Sigmoid colon (tissue), 7 donors: ENCODE data around the gene ENTREP1. TPM values are rescaled to one million over a fixed set of nuclear protein-coding genes. Genes with fewer than 3 reads are reported as not detected.

ENCODE experiments used
- DNase-seq: peaks from one replicate; pipeline ENCODE4 v3.0.0-alpha.2; 2019
- H3K27ac ChIP-seq, 4 donors: fragments of 200-600 bp; sonication (generic); one replicate each; pipeline ENCODE4 v1.5.1; 2016 to 2019; ENCODE audit warnings: mild to moderate bottlenecking in 1 of 4
- H3K27me3 ChIP-seq, 3 donors: fragments of 200-600 bp; sonication (generic); one replicate each; pipeline ENCODE4 v1.5.1; 2019; ENCODE audit warnings: mild to moderate bottlenecking in 1 of 3
- H3K36me3 ChIP-seq, 4 donors: fragments of 200-600 bp; sonication (generic); one replicate each; pipeline ENCODE4 v1.5.1; 2016 to 2019
- H3K4me1 ChIP-seq, 4 donors: fragments of 200-600 bp; sonication (generic); one replicate each; pipeline ENCODE4 v1.5.1; 2017 to 2019
- H3K4me3 ChIP-seq, 4 donors: fragments of 200-600 bp; sonication (generic); one replicate each; pipeline ENCODE4 v1.5.1; 2017 to 2019; ENCODE audit warnings: mild to moderate bottlenecking in 2 of 4, moderate library complexity in 1 of 4
- H3K9me3 ChIP-seq, 4 donors: fragments of 200-600 bp in 3 of 4; sonication (generic) in 3 of 4; one replicate each; pipeline versions ENCODE4 v1.5.1 to v1.6.1; 2013 to 2019
- CTCF ChIP-seq, 4 experiments: fragments of 450-650 bp in 3 of 4; fragments of 200-600 bp in 1 of 4; IDR thresholded peaks; one replicate each; pipeline ENCODE4 v1.5.1; 2016 to 2019; ENCODE audit warnings: antibody characterized with exemption in 4 of 4, mild to moderate bottlenecking in 3 of 4, moderate library complexity in 2 of 4
- EP300 ChIP-seq, 4 donors: sonication (generic); formaldehyde crosslinking; IDR thresholded peaks; one replicate each; pipeline ENCODE4 v1.6.1; 2017; ENCODE audit warnings: antibody characterized with exemption in 4 of 4
- POLR2A ChIP-seq, 2 donors: fragments of 450-650 bp; IDR thresholded peaks; one replicate each; pipeline ENCODE4 v1.6.1; 2016; ENCODE audit warnings: antibody characterized with exemption in 2 of 2, mild to moderate bottlenecking in 2 of 2, moderate library complexity in 2 of 2
- POLR2AphosphoS5 ChIP-seq, 4 donors: sonication (generic); formaldehyde crosslinking; IDR thresholded peaks; one replicate each; pipeline ENCODE4 v1.6.1; 2017; ENCODE audit warnings: antibody characterized with exemption in 4 of 4
- WGBS, 2 donors: extraction: QIAGEN DNeasy Blood & Tissue Kit; methylation state at CpG; one replicate each; pipeline ENCODE4 v1.1.7; 2013; 5-methylcytosine and 5-hydroxymethylcytosine counted together
- intact Hi-C: fragments of 100-400 bp; cut with DNase I; formaldehyde crosslinking; loops from one replicate; pipeline ENCODE4 v1.15.1; 2023
- polyA plus RNA-seq, 3 donors: library from polyadenylated mRNA; stranded (reverse); fragments of 200-250 nt; gene quantifications; one replicate each; pipeline ENCODE4 v1.2.3, GENCODE V29; 2013
- total RNA-seq, 4 donors: library from RNA; depleted of rRNA; stranded (reverse); fragments of >200 nt; gene quantifications; one replicate each; pipeline ENCODE4 v1.1.0, GENCODE V29; 2016
- donor health status: healthy with polysubstance abuse.
- donor health status: Bipolar disorder and iron deficiency.
- donor health status: healthy.

Gene ENTREP1
- total and polyA plus RNA-seq, 7 donors, result 1.2 to 81.9 (median 3.7) TPM; not detected in 1

GRCh38 chr9:69331444-69331843 lies 6.4 kb downstream of the ENTREP1 start:
- no peaks in the 10 kb centered on the region for H3K9me3 ChIP-seq
- H3K4me3 ChIP-seq, result no peak overlapping the region
- TF ChIP-seq POLR2AphosphoS5 (IDR thresholded peaks at IDR 0.05), result no peak
- no peak overlapping the region for H3K27ac ChIP-seq
- H3K27me3 ChIP-seq, result no peaks in the 10 kb centered on the region
- no peak for DNase-seq
- intact Hi-C loops, result loop anchor here (10.0 kb wide), 1 partner anchor 63 kb away; no protein-coding TSS in a partner anchor
- peaks cover 0 to 10% (median under 1%) of the 10 kb centered on the region in 4 donors for H3K4me1 ChIP-seq
- 75 to 97% methylated on average over 3 of the region's 3 CpGs for WGBS, 2 donors
- no peaks in the 10 kb centered on the region for H3K36me3 ChIP-seq

GRCh38 chr9:69332067-69332685 lies 7.2 kb downstream of the ENTREP1 start:
- Histone ChIP-seq H3K4me1 (peaks cover 0 to 3% (median 0%) of the 10 kb centered on the region in 4 donors), H3K27ac (no peak overlapping the region), H3K9me3 (no peaks in the 10 kb centered on the region), H3K4me3 (no peak overlapping the region), H3K27me3 (no peaks in the 10 kb centered on the region), H3K36me3 (no peaks in the 10 kb centered on the region)
- DNase-seq, result no peak
- TF ChIP-seq POLR2AphosphoS5 (IDR thresholded peaks at IDR 0.05) (no peak), CTCF (IDR thresholded peaks at IDR 0.05) (no peak), EP300 (IDR thresholded peaks at IDR 0.05) (no peak)
- intact Hi-C loops, result loop anchor here (10.0 kb wide), 1 partner anchor 63 kb away; no protein-coding TSS in a partner anchor
- WGBS, 2 donors, result 93 to 96% methylated on average over 5 of the region's 5 CpGs

GRCh38 chr9:69333716-69334115 lies 8.7 kb downstream of the ENTREP1 start:
- Histone ChIP-seq H3K27ac (no peak overlapping the region), H3K4me3 (no peak overlapping the region), H3K9me3 (no peaks in the 10 kb centered on the region), H3K36me3 (no peaks in the 10 kb centered on the region), H3K27me3 (no peaks in the 10 kb centered on the region), H3K4me1 (no peaks in the 10 kb centered on the region)
- 93 to 98% methylated on average over 2 of the region's 2 CpGs for WGBS, 2 donors
- DNase-seq, result no peak
- intact Hi-C loops, result loop anchor here (10.0 kb wide), 1 partner anchor 61 kb away; no protein-coding TSS in a partner anchor
- TF ChIP-seq POLR2AphosphoS5 (IDR thresholded peaks at IDR 0.05), result no peak
- TF ChIP-seq POLR2A (IDR thresholded peaks at IDR 0.05), result no peak
- no peak for TF ChIP-seq CTCF (IDR thresholded peaks at IDR 0.05)
- no peak for TF ChIP-seq EP300 (IDR thresholded peaks at IDR 0.05)

GRCh38 chr9:69334317-69334716 lies 9.3 kb downstream of the ENTREP1 start:
- no peaks in the 10 kb centered on the region for H3K27me3 ChIP-seq
- intact Hi-C loops, result loop anchor here (10.0 kb wide), 1 partner anchor 60 kb away; no protein-coding TSS in a partner anchor
- H3K4me1 ChIP-seq, result no peaks in the 10 kb centered on the region
- no peaks in the 10 kb centered on the region for H3K9me3 ChIP-seq
- TF ChIP-seq EP300 (IDR thresholded peaks at IDR 0.05) (no peak), POLR2A (IDR thresholded peaks at IDR 0.05) (no peak)
- no peak overlapping the region for H3K4me3 ChIP-seq
- no peak for DNase-seq
- no peak overlapping the region for H3K27ac ChIP-seq
- H3K36me3 ChIP-seq, result no peaks in the 10 kb centered on the region

GRCh38 chr9:69339620-69340019 lies 14.6 kb downstream of the ENTREP1 start:
- Histone ChIP-seq H3K27ac (no peak overlapping the region), H3K4me1 (peaks cover 0 to 4% (median 0%) of the 10 kb centered on the region in 4 donors), H3K9me3 (no peaks in the 10 kb centered on the region), H3K36me3 (no peaks in the 10 kb centered on the region), H3K4me3 (no peak overlapping the region), H3K27me3 (no peaks in the 10 kb centered on the region)
- DNase-seq, result no peak
- WGBS, 2 donors, result 93 to 94% methylated on average over 2 of the region's 2 CpGs
- intact Hi-C loops, result loop anchor here (10.0 kb wide), 1 partner anchor 55 kb away; no protein-coding TSS in a partner anchor
- TF ChIP-seq POLR2AphosphoS5 (IDR thresholded peaks at IDR 0.05) (no peak), POLR2A (IDR thresholded peaks at IDR 0.05) (no peak), EP300 (IDR thresholded peaks at IDR 0.05) (no peak), CTCF (IDR thresholded peaks at IDR 0.05) (no peak)

- TF ChIP-seq CTCF (IDR thresholded peaks at IDR 0.05) (no peak), EP300 (IDR thresholded peaks at IDR 0.05) (no peak), POLR2AphosphoS5 (IDR thresholded peaks at IDR 0.05) (no peak), POLR2A (IDR thresholded peaks at IDR 0.05) (no peak)
- peaks cover 0 to 4% (median 0%) of the 10 kb centered on the region in 4 donors for H3K4me1 ChIP-seq
- no peaks in the 10 kb centered on the region for H3K9me3 ChIP-seq
- no peak for DNase-seq
- WGBS, 2 donors, result 28 to 31% methylated on average over 3 of the region's 3 CpGs
- no peak overlapping the region for H3K27ac ChIP-seq
- intact Hi-C loops, result no loop called here
- H3K4me3 ChIP-seq, result no peak overlapping the region
- no peaks in the 10 kb centered on the region for H3K27me3 ChIP-seq
- H3K36me3 ChIP-seq, result no peaks in the 10 kb centered on the region
Observed at GRCh38 chr9:69340631-69341030, 15.6 kb downstream of the ENTREP1 start.
